ENCODE measurements around the gene GTSE1. TPM values are rescaled to one million over a fixed set of nuclear protein-coding genes. Genes with fewer than 3 reads are reported as not detected.

GTSE1 gene
- total RNA-seq: 10 to 100 TPM; 39.4 to 41.4 TPM

DNA sequence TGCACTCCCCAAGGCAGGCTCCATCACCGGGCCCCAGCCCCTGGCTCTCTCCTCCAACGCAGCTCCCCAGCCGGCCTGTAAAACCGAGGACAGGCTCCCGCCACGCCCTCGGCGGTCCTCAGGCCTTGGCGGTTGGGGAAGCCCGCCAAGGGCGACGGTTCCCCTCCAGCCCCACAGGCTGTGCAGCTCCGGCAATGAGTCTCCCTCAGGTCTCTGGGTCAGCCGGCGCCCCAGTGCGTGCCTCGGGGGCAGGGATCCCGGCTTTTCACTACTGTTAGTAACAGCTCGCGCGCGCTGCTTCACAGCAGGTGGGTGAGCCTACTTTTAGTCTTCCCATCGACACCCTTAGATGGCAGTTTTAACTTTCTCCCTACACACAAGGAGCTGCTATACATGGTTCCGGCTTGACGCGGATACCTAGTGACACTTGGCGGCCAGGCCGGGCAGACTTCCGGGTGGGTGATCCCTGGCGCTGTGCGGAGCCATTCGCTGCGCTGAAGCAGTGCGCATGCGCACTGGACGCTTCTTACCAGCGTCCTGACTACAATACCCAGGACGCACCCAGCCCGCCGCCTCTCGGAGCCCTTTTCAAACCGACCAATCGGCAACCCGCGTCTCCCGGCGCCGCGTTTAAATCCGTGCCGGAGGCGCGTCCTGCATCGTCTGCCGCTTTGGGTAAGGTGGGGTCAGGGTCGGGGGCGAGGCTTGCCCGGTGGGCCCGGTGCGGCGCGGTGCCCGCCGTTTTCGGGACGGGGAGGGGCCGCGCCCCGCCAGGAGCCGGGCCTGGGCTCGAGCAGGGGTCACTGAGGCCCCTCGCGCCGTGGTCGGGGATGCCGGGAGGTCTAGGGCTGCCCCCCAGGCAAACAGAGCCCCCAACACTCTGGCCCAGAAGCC, at the start of gene GTSE1:
Gene GTSE1 (plus strand): TSS at position 614 of the 894 bp plus-strand sequence. CDS start 531 bp downstream, outside the sequence.
- TF ChIP-seq, protein P1, sequence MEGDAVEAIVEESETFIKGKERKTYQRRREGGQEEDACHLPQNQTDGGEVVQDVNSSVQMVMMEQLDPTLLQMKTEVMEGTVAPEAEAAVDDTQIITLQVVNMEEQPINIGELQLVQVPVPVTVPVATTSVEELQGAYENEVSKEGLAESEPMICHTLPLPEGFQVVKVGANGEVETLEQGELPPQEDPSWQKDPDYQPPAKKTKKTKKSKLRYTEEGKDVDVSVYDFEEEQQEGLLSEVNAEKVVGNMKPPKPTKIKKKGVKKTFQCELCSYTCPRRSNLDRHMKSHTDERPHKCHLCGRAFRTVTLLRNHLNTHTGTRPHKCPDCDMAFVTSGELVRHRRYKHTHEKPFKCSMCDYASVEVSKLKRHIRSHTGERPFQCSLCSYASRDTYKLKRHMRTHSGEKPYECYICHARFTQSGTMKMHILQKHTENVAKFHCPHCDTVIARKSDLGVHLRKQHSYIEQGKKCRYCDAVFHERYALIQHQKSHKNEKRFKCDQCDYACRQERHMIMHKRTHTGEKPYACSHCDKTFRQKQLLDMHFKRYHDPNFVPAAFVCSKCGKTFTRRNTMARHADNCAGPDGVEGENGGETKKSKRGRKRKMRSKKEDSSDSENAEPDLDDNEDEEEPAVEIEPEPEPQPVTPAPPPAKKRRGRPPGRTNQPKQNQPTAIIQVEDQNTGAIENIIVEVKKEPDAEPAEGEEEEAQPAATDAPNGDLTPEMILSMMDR (IDR thresholded peaks at IDR 0.05): peak; percentile 11
- ATAC-seq (peak; percentile 98), DNase-seq (peak; percentile 99)
- Mint-ChIP-seq H3K27ac (peak within 1 kb of the TSS; percentile 94), H3K4me1 (ENCODE audit: low read depth) (peaks cover 23% of the 10 kb centered on the region), H3K4me3 (peak within 1 kb of the TSS; percentile 91), H3K9me3 (no peaks in the 10 kb centered on the region), H3K36me3 (ENCODE audit: low read depth) (peaks cover 38% of the 10 kb centered on the region), H3K27me3 (peaks cover 4% of the 10 kb centered on the region)
- ChIA-PET POLR2A (interaction anchor here (0.6 to 2.4 kb wide), 10 partner anchors 10 to 162 kb away, joined by 3 to 7 read pairs (median 4); partner anchors contain the start of genes CDPF1 and PPARA), CTCF (interaction anchor here (0.7 to 2.1 kb wide), 7 partner anchors 8 to 302 kb away, joined by 3 to 8 read pairs (median 4); partner anchors contain the start of gene CDPF1)
- intact Hi-C loops (cut with micrococcal nuclease): loop anchor here (5.0 kb wide), 1 partner anchor 174 kb away; no protein-coding TSS in a partner anchor

GRCh38 chr22:46247443-46247975, 49.2 kb upstream of the GTSE1 start:
- H3K4me3 Mint-ChIP-seq: no peak overlapping the region
- ChIA-PET POLR2A (no interaction called here), CTCF (interaction anchor here (0.7 to 1.3 kb wide), 2 partner anchors 20 to 241 kb away, joined by 3 read pairs; no protein-coding TSS in a partner anchor)
- H3K27ac Mint-ChIP-seq: no peak overlapping the region
- peaks cover 3% of the 10 kb centered on the region for H3K36me3 Mint-ChIP-seq (ENCODE audit: low read depth)
- peaks cover 17% of the 10 kb centered on the region for H3K4me1 Mint-ChIP-seq (ENCODE audit: low read depth)
- ATAC-seq: no peak
- no peaks in the 10 kb centered on the region for H3K27me3 Mint-ChIP-seq
- no peaks in the 10 kb centered on the region for H3K9me3 Mint-ChIP-seq
- intact Hi-C loops (cut with micrococcal nuclease): no loop called here
- TF ChIP-seq, protein P1 (IDR thresholded peaks at IDR 0.05): no peak
- DNase-seq: no peak

- H3K4me1 Mint-ChIP-seq (ENCODE audit: low read depth): peaks cover 25% of the 10 kb centered on the region
- H3K9me3 Mint-ChIP-seq: no peaks in the 10 kb centered on the region
- ChIA-PET POLR2A (interaction anchor here (0.7 to 2.0 kb wide), 8 partner anchors 12 to 101 kb away, joined by 3 to 7 read pairs (median 4); partner anchors contain the start of genes PPARA and TTC38), CTCF (interaction anchor here (1.1 to 3.4 kb wide), 2 partner anchors 46 to 128 kb away, joined by 4 to 9 read pairs; partner anchors contain the start of gene GTSE1)
- DNase-seq (peak; percentile 89), ATAC-seq (peak; percentile 91)
- TF ChIP-seq, protein P1 (IDR thresholded peaks at IDR 0.05): no peak
- H3K27ac Mint-ChIP-seq: peak within 1 kb of the TSS; percentile 90
- H3K36me3 Mint-ChIP-seq (ENCODE audit: low read depth): peaks cover 4% of the 10 kb centered on the region
- peak within 1 kb of the TSS; percentile 81 for H3K4me3 Mint-ChIP-seq
- no peaks in the 10 kb centered on the region for H3K27me3 Mint-ChIP-seq
- intact Hi-C loops (cut with micrococcal nuclease): no loop called here
Observed at GRCh38 chr22:46250035-46250782, 46.5 kb upstream of the GTSE1 start, which contains the start of gene CDPF1. TSS of gene CDPF1 (minus strand) at chr22:46250293. CDS start at chr22:46248284, 2,009 bp downstream.

GRCh38 chr22:46250783-46251125, 45.9 kb upstream of the GTSE1 start:
- ATAC-seq (peak; percentile 1), DNase-seq (peak; percentile 16)
- H3K36me3 Mint-ChIP-seq (ENCODE audit: low read depth): peaks cover 4% of the 10 kb centered on the region
- TF ChIP-seq, protein P1 (IDR thresholded peaks at IDR 0.05): no peak
- POLR2A ChIA-PET: interaction anchor here (0.7 to 2.0 kb wide), 6 partner anchors 12 to 102 kb away, joined by 3 to 7 read pairs (median 4); partner anchors contain the start of genes PPARA and TTC38
- intact Hi-C loops (cut with micrococcal nuclease): no loop called here
- CTCF ChIA-PET: interaction anchor here (1.1 to 3.4 kb wide), 2 partner anchors 45 to 129 kb away, joined by 4 to 9 read pairs; partner anchors contain the start of gene GTSE1
- peaks cover 25% of the 10 kb centered on the region for H3K4me1 Mint-ChIP-seq (ENCODE audit: low read depth)
- H3K27ac Mint-ChIP-seq: peak overlapping the region; percentile 90
- no peaks in the 10 kb centered on the region for H3K9me3 Mint-ChIP-seq
- H3K4me3 Mint-ChIP-seq: peak overlapping the region; percentile 81
- H3K27me3 Mint-ChIP-seq: no peaks in the 10 kb centered on the region

All from activated CD8-positive, alpha-beta T cell treated with anti-CD3 and anti-CD28 coated beads for 36 hours (primary cell).